ENCODE data around the gene SDC4.

GRCh38 chr20:45303586-45304463 is 44.4 kb downstream of the SDC4 start:
- TF ChIP-seq POLR2A (IDR thresholded peaks at IDR 0.05) (no peak), CTCF (IDR thresholded peaks at IDR 0.05) (no peak), POLR2AphosphoS5 (IDR thresholded peaks at IDR 0.05) (no peak), EP300 (IDR thresholded peaks at IDR 0.05; ENCODE audit: low read depth) (no peak)
